ENCODE data around the gene LRRC37A3.
A peak's percentile ranks its signal among the peaks of the same experiment; 100 is the strongest.
"Not testable (repeated sequence)": the region's sequence is repeated elsewhere in the genome, so short reads cannot be mapped to it uniquely, and the experiment has no call there.

The LRRC37A3 gene

GRCh38 chr17:64919289-64920025 is at the start of gene LRRC37A3:
Gene LRRC37A3 (minus strand): TSS chr17:64919478. CDS start chr17:64897257, 22,221 bp downstream.
- DNase-seq = peak; percentile 100

GRCh38 chr17:64965873-64966287 is 46.6 kb upstream of the LRRC37A3 start:
- DNase-seq = peak; percentile 92

- not testable (repeated sequence) for DNase-seq
Observed at GRCh38 chr17:64965256-64965872, 46.1 kb upstream of the LRRC37A3 start.

- no peak for DNase-seq
Observed at GRCh38 chr17:64964796-64965195, 45.5 kb upstream of the LRRC37A3 start.

GRCh38 chr17:64963814-64964213 is 44.5 kb upstream of the LRRC37A3 start:
- not testable (repeated sequence) for DNase-seq

GRCh38 chr17:64961563-64962378 is 42.5 kb upstream of the LRRC37A3 start:
- DNase-seq = not testable (repeated sequence)

- no peak for DNase-seq
Observed at GRCh38 chr17:64951877-64952276, 32.6 kb upstream of the LRRC37A3 start.

- DNase-seq = no peak
Observed at GRCh38 chr17:64950871-64951270, 31.6 kb upstream of the LRRC37A3 start.

GRCh38 chr17:64947152-64947551 is 27.9 kb upstream of the LRRC37A3 start:
- DNase-seq = no peak

- DNase-seq = no peak
Observed at GRCh38 chr17:64941761-64942160, 22.5 kb upstream of the LRRC37A3 start.

GRCh38 chr17:64941045-64941444 is 21.8 kb upstream of the LRRC37A3 start:
- no peak for DNase-seq

GRCh38 chr17:64940055-64940454 is 20.8 kb upstream of the LRRC37A3 start:
- no peak for DNase-seq

GRCh38 chr17:64938925-64939474 is 19.7 kb upstream of the LRRC37A3 start:
- DNase-seq = peak; percentile 79

GRCh38 chr17:64938290-64938689 is 19.0 kb upstream of the LRRC37A3 start:
- no peak for DNase-seq

- DNase-seq = no peak
Observed at GRCh38 chr17:64936117-64936516, 16.8 kb upstream of the LRRC37A3 start.

GRCh38 chr17:64934284-64934778 is 15.1 kb upstream of the LRRC37A3 start:
- DNase-seq = not testable (repeated sequence)

- DNase-seq = not testable (repeated sequence)
Observed at GRCh38 chr17:64932850-64933249, 13.6 kb upstream of the LRRC37A3 start.

- not testable (repeated sequence) for DNase-seq
Observed at GRCh38 chr17:64930374-64930773, 11.1 kb upstream of the LRRC37A3 start.

GRCh38 chr17:64929419-64930209 is 10.3 kb upstream of the LRRC37A3 start:
- DNase-seq = not testable (repeated sequence)

- DNase-seq = not testable (repeated sequence)
Observed at GRCh38 chr17:64928701-64929100, 9.4 kb upstream of the LRRC37A3 start.

GRCh38 chr17:64927444-64927843 is 8.2 kb upstream of the LRRC37A3 start:
- DNase-seq = not testable (repeated sequence)

- not testable (repeated sequence) for DNase-seq
Observed at GRCh38 chr17:64926430-64926829, 7.2 kb upstream of the LRRC37A3 start.

All from activated CD8-positive, alpha-beta memory T cell treated with anti-CD3 and anti-CD28 coated beads for 24 hours (primary cell).